ENCODE data around the gene DERA.
"Not testable (repeated sequence)": the region's sequence is repeated elsewhere in the genome, so short reads cannot be mapped to it uniquely, and the experiment has no call there.

DERA gene

DNA sequence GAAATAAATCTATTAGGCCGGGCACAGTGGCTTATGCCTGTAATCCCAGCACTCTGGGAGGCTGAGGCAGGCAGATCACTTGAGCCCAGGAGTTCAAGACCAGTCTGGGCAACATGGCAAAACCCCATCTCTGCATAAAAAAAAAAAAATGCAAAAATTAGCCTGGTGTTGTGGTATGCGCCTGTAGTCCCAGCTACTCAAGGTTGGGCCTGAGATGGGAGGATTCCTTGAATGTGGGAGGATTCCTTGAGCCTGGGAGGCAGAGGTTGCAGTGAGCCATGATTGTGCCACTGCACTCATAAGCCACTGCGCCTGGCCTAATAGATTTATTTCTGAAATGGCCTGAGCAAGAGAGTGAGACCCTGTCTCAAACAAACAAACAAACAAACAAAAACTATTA lies 55.9 kb downstream of the DERA start:
- peaks cover 60% of the 10 kb centered on the region for H3K36me3 Mint-ChIP-seq (ENCODE audit: low read depth)
- not testable (repeated sequence) for H3K4me1 Mint-ChIP-seq (ENCODE audit: low read depth); H3K27ac Mint-ChIP-seq; H3K27me3 Mint-ChIP-seq; H3K4me3 Mint-ChIP-seq; H3K9me3 Mint-ChIP-seq

DNA sequence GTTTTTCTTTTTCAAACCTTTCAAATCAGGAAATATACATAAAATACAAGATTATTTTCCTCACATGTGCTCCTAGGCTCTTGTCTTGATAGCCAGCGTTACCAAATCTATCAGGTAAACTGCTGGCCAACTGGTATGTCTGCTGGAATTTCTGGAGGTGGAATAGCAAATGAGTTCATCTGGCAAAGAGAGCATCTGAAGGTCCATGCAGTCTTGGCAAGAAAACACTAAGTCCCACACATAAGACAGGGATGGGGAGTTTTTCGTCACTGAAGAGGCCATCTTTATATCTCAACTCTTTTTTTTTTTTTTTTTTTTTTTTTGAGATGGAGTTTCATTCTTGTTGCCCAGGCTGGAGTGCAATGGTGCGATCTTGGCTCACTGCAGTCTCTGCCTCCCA lies 60.1 kb downstream of the DERA start:
- no peaks in the 10 kb centered on the region for H3K4me1 Mint-ChIP-seq (ENCODE audit: low read depth)
- H3K36me3 Mint-ChIP-seq (ENCODE audit: low read depth) = peaks cover 37% of the 10 kb centered on the region
- H3K4me3 Mint-ChIP-seq = no peak overlapping the region
- H3K27ac Mint-ChIP-seq = no peak overlapping the region
- no peaks in the 10 kb centered on the region for H3K9me3 Mint-ChIP-seq
- no peaks in the 10 kb centered on the region for H3K27me3 Mint-ChIP-seq

DNA sequence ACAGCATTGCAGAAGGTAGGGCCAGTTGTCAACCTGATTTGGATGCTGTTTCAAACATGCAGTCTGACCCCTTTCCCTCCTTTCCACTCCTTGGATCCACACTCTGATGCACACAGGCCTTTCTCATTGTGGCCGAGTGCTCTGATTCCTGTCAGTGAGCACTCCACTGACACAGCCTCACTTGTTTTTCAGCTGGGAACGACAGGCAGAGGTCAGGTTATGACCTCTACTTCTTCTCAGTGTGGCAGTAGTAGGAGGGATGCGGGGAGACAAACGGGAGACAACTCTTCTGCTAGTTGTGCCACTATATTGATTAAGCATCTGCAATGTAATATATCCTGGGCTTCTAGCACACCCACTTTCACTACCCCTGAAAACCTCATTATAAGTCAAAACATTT lies 61.8 kb downstream of the DERA start:
- no peaks in the 10 kb centered on the region for H3K4me1 Mint-ChIP-seq (ENCODE audit: low read depth)
- no peak overlapping the region for H3K4me3 Mint-ChIP-seq
- no peaks in the 10 kb centered on the region for H3K27me3 Mint-ChIP-seq
- H3K27ac Mint-ChIP-seq = no peak overlapping the region
- H3K36me3 Mint-ChIP-seq (ENCODE audit: low read depth) = peaks cover 33% of the 10 kb centered on the region
- no peaks in the 10 kb centered on the region for H3K9me3 Mint-ChIP-seq

DNA sequence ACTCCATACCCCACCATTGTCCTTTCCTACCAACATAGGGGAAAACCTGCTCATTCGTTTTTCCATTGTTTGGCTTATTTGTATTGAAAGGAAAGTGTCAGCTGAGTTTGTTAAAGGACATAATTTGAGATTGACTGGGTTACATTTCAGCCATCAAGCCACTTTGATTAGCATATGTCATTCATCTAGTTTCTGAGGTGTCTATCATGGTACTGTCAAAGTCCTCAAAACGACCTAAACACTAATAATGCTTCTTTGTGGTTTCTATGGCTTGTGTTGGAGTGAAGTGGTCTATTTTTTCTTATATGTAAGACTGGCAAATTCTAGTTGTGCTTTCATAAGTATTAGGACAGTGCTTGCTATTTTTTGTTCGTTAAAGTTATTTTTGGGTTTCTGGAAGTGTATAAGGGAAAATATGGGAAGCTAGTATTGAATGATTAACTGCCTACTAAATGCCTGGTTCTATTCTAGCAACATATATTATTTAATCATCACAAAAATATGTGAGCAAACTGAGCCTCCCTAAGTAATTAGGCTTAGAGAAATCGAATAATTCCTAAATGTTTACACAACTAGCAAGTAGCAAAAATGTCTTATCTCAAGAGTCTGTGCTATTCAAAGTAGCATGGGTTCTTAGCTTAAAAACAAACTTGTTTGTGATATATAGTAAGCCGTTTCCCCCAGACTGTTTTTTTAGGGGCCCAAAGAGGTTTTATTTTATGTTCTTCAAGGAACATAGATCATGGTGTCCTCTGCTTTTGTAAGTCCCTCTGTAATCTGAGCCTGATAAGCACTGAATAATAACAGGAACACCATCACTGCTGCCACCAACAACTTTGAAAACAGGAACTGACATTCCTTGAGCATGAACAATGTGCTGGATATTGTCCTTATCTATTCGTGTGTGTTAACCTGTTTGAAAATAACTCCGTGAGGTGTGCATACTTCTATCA lies 67.1 kb downstream of the DERA start:
- Mint-ChIP-seq H3K4me1 (ENCODE audit: low read depth) (no peaks in the 10 kb centered on the region), H3K9me3 (no peaks in the 10 kb centered on the region), H3K27ac (no peak overlapping the region)

DNA sequence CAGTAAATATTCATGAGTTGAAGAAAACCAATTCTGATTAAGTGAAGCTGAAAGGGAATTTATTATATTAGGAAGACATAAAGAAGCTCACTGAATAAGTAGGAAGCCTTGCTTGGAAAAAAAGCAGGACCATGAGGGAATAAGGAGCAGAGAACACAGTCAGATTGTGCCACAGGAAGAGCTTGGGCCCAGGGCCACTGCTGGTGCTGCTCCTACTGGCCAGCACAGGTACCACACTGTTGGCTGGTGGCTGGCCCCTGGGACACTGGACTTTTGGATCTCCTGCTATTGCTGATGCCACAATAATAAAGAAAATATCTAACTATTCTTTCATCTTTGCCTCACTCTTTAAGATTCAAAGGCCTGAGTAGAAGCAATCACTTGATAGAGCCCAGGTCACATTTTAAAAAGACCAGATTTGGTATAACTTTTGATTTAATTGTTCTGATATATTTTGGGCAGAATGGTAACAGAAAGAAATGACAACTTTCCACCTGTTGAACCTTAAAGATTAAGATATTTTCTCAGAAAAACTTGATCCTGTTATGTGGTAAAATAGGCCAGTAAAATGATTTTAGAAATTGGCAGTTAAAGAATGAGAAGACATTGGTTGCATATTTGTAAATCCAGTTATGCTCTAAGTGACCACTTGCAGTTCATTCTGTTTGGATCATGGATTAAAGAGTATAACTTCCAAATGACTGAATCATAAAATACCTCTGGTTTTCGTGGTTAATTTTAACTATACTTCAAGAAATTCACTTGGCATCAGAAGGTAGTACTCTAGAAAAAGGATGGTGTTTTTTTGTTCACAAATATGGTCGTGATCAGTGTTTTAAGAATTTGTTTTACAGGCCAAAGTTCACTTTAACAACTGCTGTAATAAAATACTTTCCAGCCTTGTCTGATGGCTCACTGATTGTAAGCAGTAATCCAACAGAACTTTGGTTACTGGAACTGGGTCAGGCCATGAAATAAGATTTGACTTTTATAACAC lies 68.3 kb downstream of the DERA start:
- Mint-ChIP-seq H3K4me1 (ENCODE audit: low read depth) (no peaks in the 10 kb centered on the region), H3K27me3 (no peaks in the 10 kb centered on the region), H3K9me3 (no peaks in the 10 kb centered on the region), H3K27ac (no peak overlapping the region), H3K4me3 (no peak overlapping the region), H3K36me3 (ENCODE audit: low read depth) (peaks cover 32% of the 10 kb centered on the region)

More for the DNA sequence above, 67.1 kb downstream of the DERA start:
- no peaks in the 10 kb centered on the region for H3K27me3 Mint-ChIP-seq
- H3K36me3 Mint-ChIP-seq (ENCODE audit: low read depth) = peaks cover 22% of the 10 kb centered on the region
- H3K4me3 Mint-ChIP-seq = no peak overlapping the region

DNA sequence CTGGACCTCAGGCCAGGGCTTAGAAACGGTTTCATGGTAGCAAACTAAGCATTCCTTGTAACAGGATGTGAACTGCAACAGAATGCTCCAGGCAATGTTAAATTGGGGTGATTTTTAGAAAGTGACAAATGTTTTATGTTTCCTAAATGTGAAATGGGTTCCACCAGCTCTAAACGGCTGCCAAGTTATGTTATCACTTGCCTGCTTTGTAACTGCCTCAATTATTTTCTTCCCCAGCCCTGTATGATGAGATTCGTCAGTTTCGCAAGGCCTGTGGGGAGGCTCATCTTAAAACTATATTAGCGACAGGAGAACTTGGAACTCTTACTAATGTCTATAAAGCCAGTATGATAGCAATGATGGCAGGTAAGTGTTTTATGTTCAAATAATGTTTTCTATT lies 70.9 kb downstream of the DERA start:
- Mint-ChIP-seq H3K4me3 (no peak overlapping the region), H3K27ac (no peak overlapping the region), H3K4me1 (ENCODE audit: low read depth) (peaks cover 3% of the 10 kb centered on the region), H3K36me3 (ENCODE audit: low read depth) (peaks cover 44% of the 10 kb centered on the region), H3K9me3 (no peaks in the 10 kb centered on the region), H3K27me3 (no peaks in the 10 kb centered on the region)

DNA sequence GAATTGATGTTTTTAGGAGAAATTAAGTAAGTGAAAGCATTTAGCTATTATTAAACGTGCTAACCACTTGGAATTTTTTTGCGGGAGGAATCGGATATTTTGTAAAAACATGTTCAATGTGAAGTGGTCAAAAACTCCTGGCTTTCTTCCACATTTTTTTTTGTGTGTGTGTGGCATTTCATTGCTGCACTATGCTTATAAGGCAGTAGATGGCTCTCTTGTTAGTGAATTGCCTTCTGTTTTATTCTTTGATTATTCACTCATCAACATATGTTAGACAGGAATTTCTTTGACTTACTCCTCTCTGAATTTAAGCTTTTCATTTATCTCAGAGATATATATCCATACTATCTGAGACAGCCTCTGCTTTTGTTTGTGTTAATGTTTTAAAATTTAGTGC lies 71.3 kb downstream of the DERA start:
- Mint-ChIP-seq H3K27ac (no peak overlapping the region), H3K27me3 (no peaks in the 10 kb centered on the region), H3K4me3 (no peak overlapping the region), H3K4me1 (ENCODE audit: low read depth) (peaks cover 3% of the 10 kb centered on the region), H3K36me3 (ENCODE audit: low read depth) (peaks cover 43% of the 10 kb centered on the region), H3K9me3 (no peaks in the 10 kb centered on the region)

DNA sequence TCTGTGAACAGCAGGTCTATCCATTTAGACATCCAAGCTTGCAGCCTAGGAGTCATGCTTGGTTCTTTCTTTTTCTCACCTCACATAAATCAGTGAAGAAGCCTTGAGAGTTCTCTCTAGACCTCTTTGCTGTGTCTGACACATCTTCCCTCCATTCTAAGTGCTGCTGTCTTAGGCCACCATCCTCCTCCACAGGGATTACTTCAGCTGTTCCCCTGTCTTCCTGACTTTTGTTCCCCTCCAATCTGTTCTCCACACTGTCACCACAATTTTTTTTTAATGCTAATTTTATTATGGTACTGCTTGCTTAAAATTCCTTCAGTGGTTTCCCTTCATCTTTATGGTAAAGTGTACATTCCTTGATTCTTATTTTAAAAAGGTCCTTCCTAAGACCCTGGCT lies 71.8 kb downstream of the DERA start:
- H3K4me3 Mint-ChIP-seq = no peak overlapping the region
- no peak overlapping the region for H3K27ac Mint-ChIP-seq
- no peaks in the 10 kb centered on the region for H3K27me3 Mint-ChIP-seq
- H3K9me3 Mint-ChIP-seq = no peaks in the 10 kb centered on the region
- H3K36me3 Mint-ChIP-seq (ENCODE audit: low read depth) = peaks cover 48% of the 10 kb centered on the region
- H3K4me1 Mint-ChIP-seq (ENCODE audit: low read depth) = peaks cover 3% of the 10 kb centered on the region

DNA sequence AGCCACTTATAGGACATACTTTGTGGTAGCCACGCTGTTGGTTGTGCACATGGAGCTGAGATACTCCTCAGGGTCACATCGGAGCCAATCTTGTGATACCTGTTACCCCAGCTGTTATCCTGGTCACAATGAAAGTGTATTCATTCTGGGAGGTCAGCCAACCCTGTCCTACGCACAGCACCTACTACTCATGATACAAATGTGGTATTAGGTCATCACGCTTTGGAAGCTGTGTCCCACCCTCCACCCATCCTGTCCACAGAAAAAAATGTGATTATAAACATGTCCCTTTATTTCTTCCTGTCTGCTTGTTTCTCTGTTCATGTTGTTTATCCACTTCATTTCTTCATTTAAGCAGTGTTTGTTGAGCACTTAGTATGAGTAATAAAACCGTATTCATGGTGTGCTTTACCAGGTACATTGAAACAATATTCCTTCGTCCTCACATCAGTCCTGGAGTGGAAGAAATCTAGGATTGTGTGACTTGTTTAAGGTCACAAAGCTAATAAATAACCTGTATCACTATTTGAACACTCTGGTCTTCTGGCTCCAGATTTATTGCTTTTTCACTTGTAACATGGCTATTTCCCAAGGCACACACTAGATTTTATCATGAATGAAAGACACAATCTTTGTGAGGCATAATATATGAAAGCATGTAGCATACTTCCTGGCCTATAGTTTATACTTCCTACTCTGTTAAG lies 73.1 kb downstream of the DERA start:
- Mint-ChIP-seq H3K27ac (no peak overlapping the region), H3K4me1 (ENCODE audit: low read depth) (peaks cover 3% of the 10 kb centered on the region), H3K4me3 (no peak overlapping the region), H3K27me3 (no peaks in the 10 kb centered on the region), H3K36me3 (ENCODE audit: low read depth) (peaks cover 53% of the 10 kb centered on the region), H3K9me3 (no peaks in the 10 kb centered on the region)

DNA sequence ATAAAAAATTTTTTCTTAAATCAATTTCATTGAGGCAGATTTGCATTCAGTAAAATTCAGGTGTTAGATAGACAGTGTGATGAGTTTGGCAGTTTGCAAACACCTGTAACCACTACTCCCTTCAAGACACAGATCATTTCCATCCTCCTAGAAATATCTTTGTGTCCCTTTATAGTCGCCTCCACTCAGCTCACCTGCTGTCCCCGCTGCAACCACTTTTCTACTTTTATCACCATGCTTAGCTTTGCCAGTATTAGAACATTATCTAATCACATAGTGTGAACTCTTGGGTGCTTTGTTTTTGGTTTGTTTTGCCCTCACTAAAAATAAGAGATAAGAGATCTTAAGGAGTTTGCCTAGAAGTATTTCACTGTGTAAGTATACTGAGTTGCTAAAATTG lies 73.8 kb downstream of the DERA start:
- peaks cover 57% of the 10 kb centered on the region for H3K36me3 Mint-ChIP-seq (ENCODE audit: low read depth)
- no peak overlapping the region for H3K4me3 Mint-ChIP-seq
- no peaks in the 10 kb centered on the region for H3K9me3 Mint-ChIP-seq
- H3K27ac Mint-ChIP-seq = no peak overlapping the region
- H3K27me3 Mint-ChIP-seq = no peaks in the 10 kb centered on the region
- peaks cover 3% of the 10 kb centered on the region for H3K4me1 Mint-ChIP-seq (ENCODE audit: low read depth)

DNA sequence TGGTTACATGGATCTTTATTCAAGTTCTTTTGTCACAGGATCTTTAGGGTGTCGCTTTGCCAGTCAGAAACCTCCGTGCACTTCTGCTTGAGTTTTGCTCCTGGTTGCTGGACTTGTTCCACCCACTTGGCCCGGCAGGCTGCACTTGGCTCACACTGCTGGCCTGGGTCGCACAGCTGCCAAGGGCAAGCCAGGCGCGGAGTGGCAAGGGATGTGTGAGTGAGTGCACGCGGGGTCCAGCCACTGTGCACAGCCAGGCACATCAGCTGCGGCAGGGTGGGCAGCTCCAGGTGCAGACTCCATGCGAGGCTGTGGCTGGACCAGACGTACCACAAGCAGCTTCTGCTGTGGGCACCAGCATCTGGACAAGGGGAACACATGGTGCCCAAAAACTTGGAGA lies 76.6 kb downstream of the DERA start:
- Mint-ChIP-seq H3K9me3 (no peaks in the 10 kb centered on the region), H3K4me3 (no peak overlapping the region), H3K27ac (no peak overlapping the region), H3K36me3 (ENCODE audit: low read depth) (peaks cover 69% of the 10 kb centered on the region), H3K27me3 (no peaks in the 10 kb centered on the region), H3K4me1 (ENCODE audit: low read depth) (peaks cover 3% of the 10 kb centered on the region)

DNA sequence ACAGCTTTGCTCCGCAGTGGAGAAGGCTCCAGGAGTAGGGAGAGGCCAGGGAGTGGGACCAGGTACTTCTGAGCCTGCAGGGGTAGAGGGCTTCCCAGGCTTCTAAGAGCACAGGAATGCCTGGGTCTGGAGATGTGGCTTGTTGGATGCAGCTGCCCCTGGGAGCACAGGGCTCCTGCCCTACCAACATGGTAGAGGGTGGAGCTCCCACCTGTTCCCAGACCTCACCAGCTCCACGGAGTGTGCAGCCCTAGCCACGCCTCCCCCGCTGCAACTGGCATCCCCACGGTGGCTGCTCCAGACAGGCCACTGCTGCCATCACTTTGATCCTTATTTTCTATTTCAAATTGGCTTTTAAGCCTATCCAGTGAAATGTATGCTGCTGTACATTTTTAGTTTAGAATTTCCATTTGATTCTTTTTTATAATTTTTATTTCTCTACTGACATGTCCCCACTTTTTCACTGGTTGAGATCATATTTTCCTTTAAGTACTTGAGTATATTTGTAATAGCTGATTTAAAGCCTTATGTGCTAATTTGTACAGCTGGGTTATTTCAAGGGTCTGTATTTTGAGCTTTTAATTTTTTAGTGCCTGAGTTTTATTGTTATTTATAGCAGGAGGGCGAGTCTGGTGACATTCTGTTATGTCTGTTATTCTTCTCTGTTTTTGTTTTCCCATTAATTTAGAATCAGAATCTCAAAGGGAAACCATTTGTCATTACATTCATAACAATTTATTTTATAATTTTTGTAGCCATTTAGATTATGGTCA lies 78.0 kb downstream of the DERA start:
- Mint-ChIP-seq H3K9me3 (no peaks in the 10 kb centered on the region), H3K27me3 (no peaks in the 10 kb centered on the region), H3K4me3 (no peak overlapping the region), H3K4me1 (ENCODE audit: low read depth) (peaks cover 3% of the 10 kb centered on the region), H3K27ac (no peak overlapping the region), H3K36me3 (ENCODE audit: low read depth) (peaks cover 57% of the 10 kb centered on the region)

DNA sequence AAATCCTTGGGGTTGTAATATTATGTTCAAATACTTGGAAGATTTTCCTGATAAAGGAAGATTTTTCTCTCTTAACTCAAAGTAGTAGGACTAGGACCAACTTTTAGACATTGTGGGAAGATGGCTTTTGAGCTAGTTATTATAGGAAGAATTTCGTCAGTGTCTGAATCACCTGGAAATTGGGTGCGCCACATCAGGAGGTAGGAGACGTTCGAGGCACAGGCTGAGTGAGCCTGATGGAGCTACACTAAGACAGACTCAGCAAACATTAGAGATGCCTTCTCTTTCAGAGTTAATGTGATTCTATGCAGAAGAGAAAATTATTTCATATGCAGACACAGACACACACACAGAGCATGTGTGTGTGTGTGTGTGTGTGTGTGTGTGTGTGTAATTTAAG lies 84.7 kb downstream of the DERA start:
- no peaks in the 10 kb centered on the region for H3K27me3 Mint-ChIP-seq
- H3K27ac Mint-ChIP-seq = no peak overlapping the region
- no peaks in the 10 kb centered on the region for H3K4me1 Mint-ChIP-seq (ENCODE audit: low read depth)
- peaks cover 28% of the 10 kb centered on the region for H3K36me3 Mint-ChIP-seq (ENCODE audit: low read depth)
- no peaks in the 10 kb centered on the region for H3K9me3 Mint-ChIP-seq
- no peak overlapping the region for H3K4me3 Mint-ChIP-seq

DNA sequence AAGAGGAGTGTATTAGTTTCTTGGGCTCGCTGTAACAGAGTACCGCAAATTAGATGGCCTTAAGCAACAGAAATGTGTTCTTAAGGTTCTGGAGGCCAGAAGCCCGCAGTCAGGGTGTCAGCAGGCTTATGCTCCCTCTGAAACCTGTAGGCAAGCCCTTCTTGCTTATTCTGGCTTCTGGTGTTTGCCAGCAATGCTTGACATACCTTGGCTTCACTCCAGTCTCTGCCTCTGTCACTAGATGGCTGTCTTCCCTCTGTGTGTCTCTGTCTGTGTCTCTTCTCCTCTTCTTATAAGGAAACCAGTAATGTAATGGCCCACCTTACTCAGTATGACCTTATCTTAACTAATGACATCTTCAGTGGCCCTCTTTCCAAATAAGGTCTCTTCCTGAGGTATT lies 85.1 kb downstream of the DERA start:
- Mint-ChIP-seq H3K36me3 (ENCODE audit: low read depth) (peaks cover 23% of the 10 kb centered on the region), H3K4me1 (ENCODE audit: low read depth) (no peaks in the 10 kb centered on the region), H3K9me3 (no peaks in the 10 kb centered on the region), H3K27me3 (no peaks in the 10 kb centered on the region), H3K4me3 (no peak overlapping the region), H3K27ac (no peak overlapping the region)

All from stimulated activated naive CD8-positive, alpha-beta T cell treated with anti-CD3 and anti-CD28 coated beads, Interleukin-15, Interleukin-2, amounts not matched to agents 100 ng/mL and 50 ng/mL, for 24 hours (primary cell).